Fibroblast of the aortic adventitia (primary cell): ENCODE data around the gene IL6. TPM values are rescaled to one million over a fixed set of nuclear protein-coding genes. Genes with fewer than 3 reads are reported as not detected.
"Not testable (repeated sequence)": the region's sequence is repeated elsewhere in the genome, so short reads cannot be mapped to it uniquely, and the experiment has no call there.

Experiments
- DNase-seq: peaks from one replicate; pipeline ENCODE4 v3.0.0-alpha.2; 2010; ENCODE audit warnings: low read depth
- H3K4me3 ChIP-seq: 2 replicates; pipeline ENCODE4 v1.5.1; 2011; ENCODE audit warnings: low read depth, mild to moderate bottlenecking, control low read depth, low read length, moderate library complexity
- CTCF ChIP-seq: IDR thresholded peaks from 2 replicates; pipeline ENCODE4 v1.5.1; 2011; ENCODE audit warnings: mild to moderate bottlenecking, low read length, control low read depth, inconsistent platforms; ENCODE audit not compliant: insufficient read depth
- total RNA-seq: library from RNA; depleted of rRNA; stranded (reverse); fragments of >200 nt; gene quantifications from 2 replicates; pipeline ENCODE4 v1.2.3, GENCODE V29; 2012; ENCODE audit warnings: low replicate concordance

IL6 gene
- total RNA-seq, 1 donor: 10.2 TPM

- no peak for DNase-seq
- no peak overlapping the region for H3K4me3 ChIP-seq
- TF ChIP-seq CTCF: no peak
Measured at GRCh38 chr7:22697876-22698606, 29.0 kb upstream of the IL6 start.

- H3K4me3 ChIP-seq: no peak overlapping the region
- DNase-seq: no peak
- TF ChIP-seq CTCF: no peak
Measured at GRCh38 chr7:22698767-22699166, 28.2 kb upstream of the IL6 start.

- no peak overlapping the region for H3K4me3 ChIP-seq
- TF ChIP-seq CTCF: no peak
- peak; percentile 94 for DNase-seq
Measured at GRCh38 chr7:22700559-22701002, 26.4 kb upstream of the IL6 start.

- H3K4me3 ChIP-seq: no peak overlapping the region
- no peak for TF ChIP-seq CTCF
- peak; percentile 31 for DNase-seq
Measured at GRCh38 chr7:22702516-22702915, 24.5 kb upstream of the IL6 start.

- not testable (repeated sequence) for H3K4me3 ChIP-seq, DNase-seq
Measured at GRCh38 chr7:22703107-22703855, 23.7 kb upstream of the IL6 start.

- DNase-seq, H3K4me3 ChIP-seq: not testable (repeated sequence)
Measured at GRCh38 chr7:22703978-22704610, 22.9 kb upstream of the IL6 start.

- not testable (repeated sequence) for H3K4me3 ChIP-seq, DNase-seq
Measured at GRCh38 chr7:22704722-22705121, 22.3 kb upstream of the IL6 start.

- DNase-seq, H3K4me3 ChIP-seq: not testable (repeated sequence)
Measured at GRCh38 chr7:22705874-22706273, 21.1 kb upstream of the IL6 start.

- DNase-seq: not testable (repeated sequence)
Measured at GRCh38 chr7:22707026-22707691, 19.8 kb upstream of the IL6 start.

GRCh38 chr7:22708214-22708613 is 18.8 kb upstream of the IL6 start:
- not testable (repeated sequence) for DNase-seq, H3K4me3 ChIP-seq

More at GRCh38 chr7:22707026-22707691, 19.8 kb upstream of the IL6 start:
- not testable (repeated sequence) for H3K4me3 ChIP-seq

- not testable (repeated sequence) for H3K4me3 ChIP-seq, DNase-seq
Measured at GRCh38 chr7:22708677-22709061, 18.3 kb upstream of the IL6 start.

- DNase-seq, H3K4me3 ChIP-seq: not testable (repeated sequence)
Measured at GRCh38 chr7:22709062-22709829, 17.8 kb upstream of the IL6 start.
